K562 treated with DMSO at 1 percent for 4 hours (cell line): ENCODE results near the gene SLC23A3. TPM values are rescaled to one million over a fixed set of nuclear protein-coding genes. Genes with fewer than 3 reads are reported as not detected.

Experiments
- total RNA-seq: library from RNA; unstranded; fragments of 300-600 nt; gene quantifications from 2 replicates; pipeline ENCODE4 v1.2.3, GENCODE V29; 2022; ENCODE audit not compliant: insufficient read depth

Gene SLC23A3
- total RNA-seq: not detected in 2 replicates

DNA sequence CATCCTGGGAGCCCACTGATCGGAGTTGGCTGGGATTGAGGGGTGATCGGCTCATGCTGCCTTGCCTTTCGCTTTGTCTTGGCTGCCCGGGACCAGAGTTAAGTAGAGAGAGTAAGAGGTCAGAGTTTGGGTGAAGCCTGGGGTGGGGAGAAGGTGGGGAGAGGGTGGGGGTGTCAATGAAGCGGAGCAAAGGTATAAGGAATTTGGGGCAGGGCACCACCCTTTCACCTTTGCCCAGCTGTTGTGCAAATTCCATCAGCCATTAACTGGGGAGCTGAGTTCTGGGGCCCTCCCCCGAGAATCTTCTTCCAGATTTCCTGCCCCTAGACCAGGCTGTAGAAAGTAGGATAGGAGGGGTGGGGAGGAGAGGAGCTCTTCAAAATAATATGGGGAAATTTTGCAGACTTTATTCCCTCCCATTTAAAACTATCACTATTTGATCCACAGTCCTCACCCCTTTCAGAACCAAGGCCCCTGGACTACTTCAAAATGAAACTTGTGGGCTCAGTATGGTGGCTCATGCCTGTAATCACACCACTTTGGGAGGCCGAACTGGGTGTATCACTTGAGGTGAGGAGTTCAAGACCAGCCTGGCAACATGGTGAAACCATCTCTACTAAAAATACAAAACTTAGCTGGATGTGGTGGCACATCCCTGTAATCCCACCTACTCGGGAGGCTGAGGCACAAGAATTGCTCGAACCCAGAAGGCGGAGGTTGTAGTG lies at the start of gene SLC23A3:
Gene SLC23A3, minus strand, starts transcription at position 100 of the 725 bp plus-strand sequence. Its CDS starts 45 bp downstream, at position 55.

GRCh38 chr2:219218732-219219701 lies 49.2 kb upstream of the SLC23A3 start, which contains the start of gene ABCB6:
Gene ABCB6, minus strand, starts transcription at chr2:219218958. Its CDS starts 285 bp downstream, at chr2:219218673.

GRCh38 chr2:219206328-219207133 lies 36.7 kb upstream of the SLC23A3 start, which contains the start of gene ZFAND2B:
Gene ZFAND2B, plus strand, starts transcription at chr2:219206782. Its CDS starts 206 bp downstream, at chr2:219206988.

DNA sequence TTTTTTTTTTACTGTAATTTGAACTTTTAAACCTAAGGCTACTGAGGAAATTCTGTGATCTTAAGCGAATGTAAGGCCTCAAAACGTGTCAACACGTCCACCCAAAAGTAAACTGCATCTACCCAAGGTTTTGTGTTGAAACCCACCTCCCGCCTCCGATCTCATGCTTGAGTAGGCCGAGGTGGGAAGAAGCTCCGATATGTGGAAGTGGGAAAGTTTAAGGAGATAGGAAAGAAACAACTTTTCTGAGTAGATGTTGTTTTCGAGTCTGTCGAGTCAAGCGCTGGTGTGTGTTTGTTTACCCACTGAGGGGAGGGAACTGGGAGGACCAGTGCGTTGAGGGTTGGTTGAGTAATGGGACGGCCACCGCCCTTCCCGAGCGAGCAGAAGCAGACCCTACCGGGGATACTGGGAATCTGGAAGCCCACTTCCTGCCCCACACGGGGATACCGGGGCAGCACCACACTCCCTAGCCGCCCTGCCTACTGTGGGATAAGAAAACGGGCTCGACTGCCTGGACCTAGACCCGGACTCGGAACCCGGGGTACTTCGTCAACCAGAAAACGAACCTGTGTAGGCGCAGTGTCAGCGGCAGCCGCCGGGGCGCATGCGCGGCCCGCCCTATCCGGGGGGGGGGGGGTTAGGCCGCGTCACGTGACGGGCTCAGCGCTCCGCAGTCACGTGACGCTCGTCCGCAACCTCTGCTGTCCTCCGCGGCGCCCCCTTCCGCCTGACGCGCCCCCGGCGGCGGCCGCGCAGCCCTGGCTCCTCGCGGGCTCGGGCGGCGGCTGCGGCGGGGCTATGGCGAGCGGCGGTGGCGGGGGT lies 7.9 kb upstream of the SLC23A3 start, which contains the start of gene RETREG2:
Gene RETREG2, plus strand, starts transcription at position 724 of the 825 bp plus-strand sequence. Its CDS starts 78 bp downstream, at position 802.

DNA sequence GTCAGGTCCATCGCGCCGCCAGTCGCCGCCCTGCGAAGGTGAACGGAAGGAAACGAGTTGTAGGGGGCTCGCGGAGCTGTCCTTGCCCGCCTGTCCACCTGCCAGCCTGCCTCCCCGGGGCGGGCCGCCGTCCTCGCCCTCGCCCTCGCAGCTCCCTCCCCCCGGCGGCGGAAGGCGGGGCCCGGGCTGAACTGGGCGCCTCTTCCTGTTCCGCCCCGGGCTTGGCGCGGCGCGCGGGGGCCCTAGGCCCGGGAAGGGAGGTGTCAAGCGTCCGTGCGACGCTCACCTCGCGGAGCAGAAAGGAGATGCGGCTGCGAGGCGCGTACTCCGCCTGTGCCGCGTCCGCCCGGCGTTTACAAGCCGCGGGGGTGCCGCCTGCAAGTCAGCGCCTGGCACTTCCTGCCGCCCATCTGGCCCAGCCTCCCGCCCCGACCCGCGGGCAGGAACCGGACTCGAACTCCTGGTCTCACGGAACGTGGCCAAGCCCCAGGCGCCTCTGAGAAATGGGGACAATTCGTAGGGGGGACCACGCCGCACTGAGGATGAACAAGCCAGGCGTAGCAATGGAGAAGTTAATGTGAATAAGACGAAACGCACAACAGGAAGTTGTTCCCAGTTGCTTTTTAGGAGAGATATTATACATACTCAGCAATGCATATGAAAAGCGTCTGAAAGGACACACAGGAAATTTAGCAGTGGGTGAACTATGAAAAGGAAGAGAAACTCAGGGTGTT lies 7.2 kb upstream of the SLC23A3 start, which contains the start of gene CNPPD1:
Gene CNPPD1, minus strand, starts transcription at position 108 of the 734 bp plus-strand sequence. Its CDS starts 97 bp downstream, at position 11.

GRCh38 chr2:219160186-219161017 lies 9.4 kb downstream of the SLC23A3 start, which contains the start of gene NHEJ1:
Gene NHEJ1, minus strand, starts transcription at chr2:219160815. Its CDS starts 2,453 bp downstream, at chr2:219158362.

Other genes starting within 250 kb of the SLC23A3 start
- not detected in 2 replicates for gene CDK5R2, start 210.4 kb downstream of the SLC23A3 start, total RNA-seq
- 0.34 and 0.71 TPM in 2 replicates for gene FEV, start 184.8 kb downstream of the SLC23A3 start, total RNA-seq
- not detected in 2 replicates for gene CRYBA2, start 176.6 kb downstream of the SLC23A3 start, total RNA-seq
- gene CFAP65, start 128.5 kb downstream of the SLC23A3 start, total RNA-seq: not detected in 2 replicates
- not detected in 2 replicates for gene IHH, start 109.1 kb downstream of the SLC23A3 start, total RNA-seq
- gene NHEJ1, start 9.2 kb downstream of the SLC23A3 start, total RNA-seq: 8.9 and 10.1 TPM in 2 replicates
- gene CNPPD1, start 6.9 kb upstream of the SLC23A3 start, total RNA-seq: 48.8 and 50.1 TPM in 2 replicates
- gene RETREG2, start 8.2 kb upstream of the SLC23A3 start, total RNA-seq: 22.5 and 26.1 TPM in 2 replicates
- gene ZFAND2B, start 36.8 kb upstream of the SLC23A3 start, total RNA-seq: 33.3 and 35.6 TPM in 2 replicates
- 17.4 and 17.7 TPM in 2 replicates for gene ABCB6, start 48.9 kb upstream of the SLC23A3 start, total RNA-seq
- 28.0 and 42.6 TPM in 2 replicates for gene ATG9A, start 59.6 kb upstream of the SLC23A3 start, total RNA-seq
- 24.8 and 29.7 TPM in 2 replicates for gene ANKZF1, start 59.8 kb upstream of the SLC23A3 start, total RNA-seq
- 2.2 and 4.3 TPM in 2 replicates for gene GLB1L, start 75.4 kb upstream of the SLC23A3 start, total RNA-seq
- 17.2 and 19.3 TPM in 2 replicates for gene STK16, start 75.5 kb upstream of the SLC23A3 start, total RNA-seq
- not detected in 2 replicates for gene TUBA4B, start 83.2 kb upstream of the SLC23A3 start, total RNA-seq
- gene TUBA4A, start 83.9 kb upstream of the SLC23A3 start, total RNA-seq: 57.6 and 69.6 TPM in 2 replicates
- gene DNAJB2, start 109.3 kb upstream of the SLC23A3 start, total RNA-seq: 21.9 and 24.5 TPM in 2 replicates
- 0.53 and 2.8 TPM in 2 replicates for gene PTPRN, start 139.4 kb upstream of the SLC23A3 start, total RNA-seq
- not detected in 2 replicates for gene RESP18, start 162.7 kb upstream of the SLC23A3 start, total RNA-seq
- gene DNPEP, start 217.9 kb upstream of the SLC23A3 start, total RNA-seq: 53.4 and 54.1 TPM in 2 replicates
- gene DES, start 248.3 kb upstream of the SLC23A3 start, total RNA-seq: 23.8 and 34.9 TPM in 2 replicates